Stimulated activated CD8-positive, alpha-beta memory T cell treated with anti-CD3 and anti-CD28 coated beads, Interleukin-2, amount 100 ng/mL, for 1 hour (primary cell): ENCODE results near the gene ATP6V1G3.
A peak's percentile ranks its signal among the peaks of the same experiment; 100 is the strongest.
"Not testable (repeated sequence)": the region's sequence is repeated elsewhere in the genome, so short reads cannot be mapped to it uniquely, and the experiment has no call there.

Source experiments
- DNase-seq, 2 donors: peaks; one replicate each; pipeline ENCODE4 v3.0.0-alpha.2; 2020; ENCODE audit warnings: low read depth in 2 of 2

Gene ATP6V1G3, protein sequence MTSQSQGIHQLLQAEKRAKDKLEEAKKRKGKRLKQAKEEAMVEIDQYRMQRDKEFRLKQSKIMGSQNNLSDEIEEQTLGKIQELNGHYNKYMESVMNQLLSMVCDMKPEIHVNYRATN

DNA sequence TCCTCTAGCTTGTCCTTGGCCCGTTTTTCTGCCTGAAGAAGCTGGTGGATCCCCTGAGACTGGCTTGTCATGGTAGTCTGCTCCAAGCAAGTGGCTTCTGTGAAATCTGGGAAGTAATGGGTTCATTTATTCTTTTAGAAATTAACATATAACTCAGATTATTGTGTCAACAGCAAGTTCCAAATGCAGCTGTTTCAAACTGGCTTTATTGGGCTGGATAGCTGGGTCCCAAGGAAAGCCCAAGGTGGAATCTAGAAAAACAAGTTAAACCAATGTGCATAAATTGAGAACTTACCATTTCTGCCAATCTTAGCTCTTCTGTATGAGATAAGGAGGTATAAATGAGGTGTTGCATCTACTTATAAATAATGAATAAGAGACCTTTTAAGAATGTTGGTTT lies at the start of gene ATP6V1G3:
TSS of gene ATP6V1G3 (minus strand) at position 101 of the 400 bp plus-strand sequence. CDS start at position 71, 30 bp downstream.
- DNase-seq: no peak

DNA sequence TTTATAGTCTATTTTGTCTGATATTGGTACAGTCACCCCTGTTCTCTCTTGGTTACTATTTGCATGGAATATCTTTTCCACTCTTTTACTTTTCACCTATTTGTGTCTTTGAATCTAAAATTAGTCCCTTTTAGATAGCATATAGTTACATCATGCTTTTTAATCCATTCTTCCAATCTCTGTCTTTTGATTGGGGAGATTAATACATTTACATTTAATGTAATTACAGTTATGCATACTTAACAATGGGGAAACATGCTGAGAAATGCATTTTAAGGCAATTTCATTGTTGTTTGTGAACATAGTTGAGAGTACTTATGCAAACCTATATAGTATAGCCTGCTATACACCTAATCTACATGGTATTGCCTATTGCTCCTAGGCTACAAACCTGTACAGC lies 48.4 kb upstream of the ATP6V1G3 start:
- no peak for DNase-seq

DNA sequence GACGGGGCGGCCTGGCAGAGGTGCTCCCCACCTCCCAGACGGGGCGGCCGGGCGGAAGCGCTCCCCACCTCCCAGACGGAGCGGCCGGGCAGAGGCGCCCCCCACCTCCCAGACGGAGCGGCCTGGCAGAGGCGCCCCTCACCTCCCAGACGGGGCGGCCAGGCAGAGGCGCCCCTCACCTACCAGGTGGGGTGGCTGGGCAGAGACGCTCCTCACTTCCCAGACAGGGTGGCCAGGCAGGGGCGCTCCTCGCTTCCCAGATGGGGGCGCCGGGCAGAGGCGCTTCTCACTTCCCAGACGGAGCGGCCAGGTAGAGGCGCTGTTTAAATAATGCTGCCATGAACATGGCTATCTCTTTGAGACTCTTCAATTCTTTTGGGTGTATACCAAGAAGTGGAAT lies 43.7 kb upstream of the ATP6V1G3 start:
- DNase-seq: no peak

DNA sequence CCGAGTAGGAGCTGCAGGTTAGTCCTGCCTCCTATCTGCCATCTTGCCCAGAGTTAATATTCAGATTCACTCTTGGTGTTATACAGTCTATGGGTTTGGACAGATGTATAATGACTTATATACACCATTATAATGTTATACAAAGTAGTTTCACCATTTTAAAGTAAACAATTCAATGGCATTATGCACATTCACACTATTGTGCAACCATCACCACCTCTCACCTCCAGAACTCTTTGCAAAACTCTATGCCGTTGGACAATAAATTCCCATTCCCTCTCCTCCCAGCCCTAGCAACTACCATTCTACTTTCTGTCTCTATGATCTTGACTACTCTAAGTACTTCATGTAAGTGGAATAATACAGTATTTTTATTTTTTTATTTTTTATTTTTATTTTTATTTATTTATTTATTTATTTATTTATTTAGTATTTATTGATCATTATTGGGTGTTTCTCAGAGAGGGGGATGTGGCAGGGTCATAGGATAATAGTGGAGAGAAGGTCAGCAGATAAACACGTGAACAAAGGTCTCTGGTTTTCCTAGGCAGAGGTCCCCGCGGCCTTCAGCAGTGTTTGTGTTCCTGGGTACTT lies 42.8 kb upstream of the ATP6V1G3 start:
- DNase-seq: not testable (repeated sequence)

DNA sequence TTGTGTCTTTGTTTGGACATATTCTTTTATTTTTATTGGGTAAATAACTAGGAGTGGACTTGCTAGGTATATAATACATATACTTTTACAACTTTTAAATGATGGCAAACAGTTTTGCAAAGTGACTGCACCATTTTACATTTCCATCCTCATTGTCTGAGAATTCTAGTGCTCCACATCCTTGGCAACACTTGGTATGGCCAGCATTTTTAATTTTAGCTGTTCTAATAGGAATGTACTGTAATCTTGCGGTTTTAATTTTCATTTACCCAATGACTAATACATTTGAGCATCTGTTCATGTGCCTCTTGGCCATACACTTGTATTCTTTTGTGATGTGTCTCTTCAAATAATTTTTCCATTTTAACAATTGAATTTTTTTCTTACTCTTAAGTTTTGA lies 37.0 kb upstream of the ATP6V1G3 start:
- DNase-seq: no peak

DNA sequence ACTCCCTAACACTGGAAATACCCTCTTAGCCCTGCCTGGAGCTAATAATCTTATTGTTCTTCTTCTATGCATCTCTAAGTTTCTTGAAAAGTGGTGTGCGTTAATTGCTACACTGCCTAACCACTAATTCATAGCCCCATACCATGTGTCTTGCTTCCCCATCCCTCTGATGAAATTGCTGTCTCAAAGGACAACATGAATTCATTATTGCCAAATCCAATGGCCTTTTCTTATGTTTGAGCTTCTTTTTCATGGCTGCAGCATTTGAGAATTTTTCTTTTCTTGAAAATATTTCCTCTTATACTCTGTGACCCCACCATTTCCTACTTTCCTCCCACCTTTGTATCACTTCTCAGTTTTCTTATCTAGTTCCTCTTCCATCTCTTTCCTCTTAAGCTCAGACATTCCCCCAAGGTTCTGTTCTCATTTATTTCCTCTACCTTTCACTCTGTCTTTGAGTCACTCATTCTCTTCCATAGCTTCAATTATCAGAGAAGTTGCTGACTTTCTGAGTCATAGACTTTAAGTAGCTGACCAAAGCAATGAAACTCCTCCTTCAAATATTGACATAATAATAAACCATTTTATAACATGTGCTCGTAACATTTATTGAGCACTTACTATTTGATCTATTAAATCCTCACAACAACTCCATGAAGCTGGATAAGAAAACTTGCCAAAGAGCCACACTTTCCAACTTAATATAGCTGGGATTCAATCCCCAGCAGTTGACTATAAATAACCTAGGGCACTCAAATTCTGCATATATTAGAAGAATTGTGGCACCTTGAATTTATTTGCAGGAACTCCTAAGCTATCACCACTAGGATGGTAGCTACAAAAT lies 35.5 kb upstream of the ATP6V1G3 start:
- DNase-seq: no peak

DNA sequence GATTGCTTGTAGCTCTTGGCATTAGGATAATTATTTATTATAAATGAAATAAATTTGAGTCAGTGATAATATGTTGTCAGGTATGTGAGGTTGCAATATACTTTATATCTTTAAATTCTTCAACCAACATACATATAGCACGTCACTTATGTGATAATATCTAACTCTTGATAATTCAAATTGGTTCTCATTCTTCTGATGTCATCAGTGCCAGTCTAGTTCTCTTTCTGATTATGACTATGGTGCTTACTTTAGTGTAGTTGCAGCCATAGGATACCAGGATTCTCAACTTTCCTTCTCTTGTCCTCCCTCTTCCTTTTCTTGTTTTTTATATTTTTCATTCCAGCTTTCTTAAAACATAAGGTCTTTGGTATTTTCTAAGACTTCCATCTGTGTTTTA lies 34.8 kb upstream of the ATP6V1G3 start:
- no peak for DNase-seq

DNA sequence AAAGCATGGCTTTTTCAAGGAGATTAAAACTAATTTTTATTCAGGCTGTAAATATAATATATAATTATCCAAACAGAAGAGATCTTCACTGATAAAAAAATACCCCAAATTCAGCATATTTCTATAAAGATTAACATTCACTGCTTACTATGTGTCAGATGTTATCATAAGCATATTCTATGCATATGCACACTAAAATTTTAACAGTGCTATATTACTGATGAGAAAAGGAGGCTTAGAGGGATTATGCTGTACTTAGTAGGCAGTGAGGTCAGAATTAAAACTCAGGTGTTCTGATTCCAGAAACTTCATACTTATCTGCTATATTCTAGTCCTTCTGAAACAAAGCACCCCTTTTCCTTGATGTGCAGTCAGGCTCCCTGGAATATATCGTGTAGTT lies 33.8 kb upstream of the ATP6V1G3 start:
- DNase-seq: no peak

DNA sequence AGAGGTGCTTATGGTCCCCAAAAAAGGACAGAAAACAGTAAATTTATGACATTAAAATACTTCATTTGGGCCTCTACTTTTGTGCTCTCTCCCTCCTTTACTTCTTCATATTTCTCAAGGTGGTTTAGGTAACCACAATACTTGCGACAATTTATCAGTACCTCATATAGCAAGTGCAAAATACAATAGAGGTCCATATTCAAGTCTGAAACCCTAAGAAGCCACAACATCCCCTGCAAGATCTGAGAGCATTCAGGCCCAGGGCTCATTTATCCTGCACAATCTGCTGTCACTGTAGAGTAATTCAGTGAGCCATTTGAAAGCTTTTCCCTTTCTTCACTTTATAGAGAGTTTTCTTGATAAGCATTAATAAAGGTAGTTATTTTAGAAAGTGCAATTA lies 24.2 kb upstream of the ATP6V1G3 start:
- no peak for DNase-seq

DNA sequence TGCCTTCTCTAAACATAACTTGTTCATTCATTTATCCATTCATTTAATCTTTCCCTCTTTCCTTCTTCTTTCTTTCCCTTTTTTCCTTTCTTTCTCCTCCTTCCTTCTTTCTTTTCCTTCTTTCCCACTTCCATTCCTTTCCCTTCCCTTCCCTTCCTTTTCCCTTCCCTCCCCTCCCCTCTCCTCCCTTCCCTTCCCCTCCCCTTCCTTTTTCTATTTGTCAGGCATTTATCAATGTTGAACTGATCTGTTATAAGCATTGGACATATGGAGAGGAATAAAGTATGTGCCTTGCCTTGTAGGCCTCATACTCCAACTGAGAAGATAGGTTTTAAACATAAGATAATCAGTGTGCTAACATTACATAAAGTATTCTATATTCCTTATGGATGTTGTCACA lies 23.7 kb upstream of the ATP6V1G3 start:
- no peak for DNase-seq

DNA sequence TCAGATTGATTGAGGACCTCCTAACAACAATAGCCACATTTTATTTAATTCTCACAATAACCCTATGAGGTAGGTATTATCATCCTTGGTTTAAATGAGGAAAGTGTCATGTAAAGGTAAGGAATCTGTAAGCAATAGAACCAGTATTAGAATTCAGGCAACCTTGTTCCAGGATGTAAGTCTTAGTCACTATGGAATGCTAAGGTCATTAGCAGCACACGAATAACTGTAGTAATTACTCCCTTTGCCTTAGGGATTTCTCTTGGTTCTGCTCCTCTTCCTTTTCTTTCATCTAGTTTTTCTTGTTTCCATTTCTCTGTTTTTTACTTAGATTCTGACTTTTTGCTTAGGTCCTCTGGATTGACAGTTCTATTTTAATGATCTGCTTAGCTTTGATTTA lies 23.1 kb upstream of the ATP6V1G3 start:
- no peak for DNase-seq

DNA sequence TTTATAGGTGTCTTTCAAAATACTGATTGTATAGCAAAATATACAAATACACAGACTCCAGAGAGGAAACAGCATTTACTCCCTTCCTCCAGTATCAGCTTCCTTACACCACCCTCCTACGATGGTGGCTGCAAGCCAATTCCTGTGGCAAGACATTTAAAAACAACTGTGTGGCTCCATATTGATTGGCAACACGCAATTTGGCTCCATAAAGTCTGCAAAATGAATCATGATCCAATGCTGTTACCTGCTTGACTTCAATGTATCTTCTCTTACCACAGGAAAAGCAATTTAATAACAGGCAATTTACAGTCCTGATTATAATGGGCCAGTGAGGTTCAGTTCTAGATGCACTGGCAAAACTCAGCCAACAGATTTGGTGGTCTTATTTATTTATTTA lies 19.7 kb upstream of the ATP6V1G3 start:
- DNase-seq: no peak

DNA sequence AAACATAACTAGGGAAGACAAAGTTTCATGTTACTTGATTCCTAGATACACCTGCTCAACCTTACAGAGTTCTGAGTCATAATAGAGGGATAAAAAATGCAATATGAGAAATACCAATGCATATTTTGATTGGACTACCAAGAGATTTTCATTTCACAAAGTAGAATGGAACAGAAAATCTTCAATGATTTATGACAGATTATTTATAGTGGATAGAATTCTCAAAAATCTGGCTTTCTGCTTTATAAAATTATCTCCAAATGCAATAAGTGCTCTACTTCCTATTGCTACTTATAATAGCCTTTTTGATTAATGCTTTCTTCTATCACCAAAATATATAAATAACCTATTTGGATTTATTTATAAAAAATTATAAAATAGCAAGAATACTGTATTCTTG lies 18.9 kb upstream of the ATP6V1G3 start:
- DNase-seq: no peak

DNA sequence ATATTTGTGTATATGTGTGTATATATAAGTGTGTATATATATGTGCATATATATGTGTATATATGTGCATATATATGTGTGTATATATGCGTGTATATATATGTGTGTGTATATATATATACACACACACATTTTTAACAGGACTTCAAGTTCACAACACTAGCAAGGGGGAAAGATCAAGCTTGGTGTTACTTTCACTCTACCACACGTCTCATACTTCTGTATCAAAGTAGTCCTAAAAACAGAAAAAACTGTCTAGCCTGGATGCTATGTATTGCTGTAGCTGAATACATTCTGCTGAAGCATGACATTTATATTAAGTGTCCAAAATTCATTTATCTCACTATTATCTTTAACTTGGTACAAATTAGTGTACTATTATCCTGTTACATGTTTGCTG lies 17.9 kb upstream of the ATP6V1G3 start:
- no peak for DNase-seq

DNA sequence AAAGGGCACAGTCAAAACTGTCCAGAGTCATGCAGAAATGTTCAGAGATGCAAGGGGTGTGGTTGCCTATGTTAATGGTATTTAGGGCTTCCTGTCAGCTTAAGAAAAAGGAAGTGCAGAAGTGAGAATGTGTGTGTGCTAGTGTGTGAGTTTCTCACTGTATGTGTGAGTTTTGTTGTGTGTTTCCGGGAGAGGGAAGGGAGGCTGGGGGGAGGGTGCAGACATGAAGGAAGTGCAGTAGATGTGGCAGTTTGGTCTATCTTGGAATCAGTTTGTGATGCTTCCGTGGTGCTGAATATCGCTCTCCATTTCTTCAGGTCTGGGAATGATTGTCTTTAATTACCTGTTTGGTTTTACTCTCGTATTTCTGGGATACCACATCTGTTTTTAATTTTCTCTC lies 16.5 kb upstream of the ATP6V1G3 start:
- peak; percentile 10 to 21 for DNase-seq

DNA sequence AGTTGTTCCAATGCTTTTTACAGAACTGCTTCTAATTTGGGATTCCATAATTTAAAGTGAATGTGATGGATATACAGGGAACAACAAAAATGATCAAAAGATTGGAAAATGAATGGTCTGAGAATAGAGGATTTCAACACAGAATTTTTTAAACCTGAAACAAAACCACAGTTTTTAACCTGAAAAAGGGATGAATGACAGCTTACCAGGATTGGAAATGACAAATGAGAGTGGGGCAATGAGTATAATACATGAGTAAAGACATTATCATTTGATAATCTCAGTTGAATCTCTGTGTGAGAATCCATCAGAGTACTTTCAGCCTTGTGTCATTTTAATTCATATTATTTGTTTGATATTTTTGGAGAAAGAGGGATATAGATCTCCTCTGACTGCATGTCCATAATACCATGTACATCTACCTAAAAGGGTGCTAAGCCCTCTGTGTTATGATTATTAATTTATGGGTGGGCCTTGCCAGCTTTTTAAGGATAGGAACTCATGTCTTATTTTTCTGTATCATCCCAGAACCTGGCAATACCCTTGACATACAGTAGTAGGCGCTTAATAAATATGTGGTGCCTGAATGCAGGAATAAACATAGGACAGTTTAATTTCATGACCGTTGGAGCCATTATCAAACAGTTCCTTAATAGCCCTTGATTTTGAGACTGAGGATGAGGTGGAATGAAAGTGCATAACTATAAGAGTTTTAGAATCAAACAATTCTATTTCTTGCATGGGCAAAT lies 12.4 kb upstream of the ATP6V1G3 start:
- no peak for DNase-seq

DNA sequence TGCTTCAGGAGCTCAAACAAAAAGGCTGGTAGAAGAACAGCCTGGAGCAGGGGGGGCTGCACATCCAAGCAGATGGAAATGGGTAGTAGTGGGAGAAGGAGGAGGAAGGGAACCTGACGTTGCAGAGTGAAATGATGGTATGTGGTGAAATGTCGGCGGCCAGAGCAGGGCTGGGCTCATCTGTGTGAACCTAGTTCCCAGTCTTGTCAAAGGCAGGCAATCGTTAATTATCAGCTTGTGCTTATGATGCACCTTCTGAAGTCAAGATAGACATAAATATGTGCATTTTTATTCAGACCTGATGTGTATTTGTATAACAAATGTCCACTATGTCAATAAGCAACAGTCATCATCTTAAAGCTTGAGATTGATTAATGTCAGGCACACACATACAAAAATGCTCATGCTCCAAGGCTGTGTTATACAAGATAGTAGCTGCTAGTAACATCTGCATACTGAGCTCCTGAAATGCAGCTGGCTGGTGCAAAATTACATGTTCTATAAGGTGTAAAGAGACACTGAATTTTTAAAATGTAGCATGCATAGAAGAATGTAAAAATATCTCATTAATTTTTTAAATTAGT lies 10.6 kb upstream of the ATP6V1G3 start:
- no peak for DNase-seq

DNA sequence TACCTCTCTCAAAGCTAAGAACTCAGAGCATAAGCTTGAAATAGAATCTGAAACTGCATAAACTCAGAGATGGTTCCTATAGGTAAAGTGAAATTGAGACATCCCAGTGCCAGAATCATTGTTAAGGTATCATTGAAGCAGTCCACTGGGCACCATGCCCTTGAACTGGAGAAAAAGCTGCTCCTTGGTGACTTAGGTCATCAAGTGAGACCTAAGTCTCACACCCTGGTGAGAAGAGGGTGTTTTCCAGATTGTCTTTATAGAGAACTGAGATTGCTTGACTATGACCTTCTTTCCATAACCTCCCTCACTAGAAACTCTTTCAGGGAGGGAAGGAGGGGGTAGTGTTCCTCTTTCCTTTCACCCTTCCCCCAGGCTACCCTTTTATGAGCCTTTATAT lies 9.4 kb upstream of the ATP6V1G3 start:
- DNase-seq: no peak

DNA sequence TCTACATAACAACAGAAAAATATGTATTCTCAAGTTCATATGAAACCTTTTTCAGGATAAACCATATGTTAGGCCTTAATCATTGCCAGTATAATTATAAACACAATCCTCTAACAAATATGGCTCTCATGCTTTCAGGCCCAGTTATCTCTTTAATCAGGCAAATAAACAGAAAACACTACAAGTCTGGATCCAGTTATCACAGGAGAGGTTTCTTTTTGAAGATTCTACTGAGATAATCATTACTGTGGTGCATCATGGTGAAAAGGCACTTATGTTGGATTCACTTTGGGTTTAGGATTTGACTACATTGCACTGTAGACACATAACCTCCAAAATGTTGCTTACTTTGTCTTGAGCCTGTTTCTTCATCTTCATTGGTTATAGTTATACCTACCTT lies 8.4 kb upstream of the ATP6V1G3 start:
- DNase-seq: no peak

DNA sequence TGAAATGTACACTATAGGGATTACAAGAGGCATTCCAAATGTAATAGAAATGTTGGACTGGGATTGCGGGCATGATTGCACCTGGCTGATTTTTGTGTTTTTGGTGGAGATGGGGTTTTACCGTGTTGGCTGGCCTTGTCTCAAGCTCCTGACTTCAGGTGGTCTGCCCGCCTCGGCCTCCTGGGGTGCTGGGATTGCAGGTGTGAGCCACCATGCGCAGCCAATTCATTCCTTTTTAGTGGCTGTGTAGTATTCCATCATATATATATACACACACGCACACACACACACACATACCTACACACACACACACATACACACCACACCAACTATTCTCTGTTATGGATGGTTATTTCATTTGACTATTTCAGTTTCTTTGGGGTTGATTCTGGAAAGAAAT lies 4.7 kb upstream of the ATP6V1G3 start:
- DNase-seq: no peak

DNA sequence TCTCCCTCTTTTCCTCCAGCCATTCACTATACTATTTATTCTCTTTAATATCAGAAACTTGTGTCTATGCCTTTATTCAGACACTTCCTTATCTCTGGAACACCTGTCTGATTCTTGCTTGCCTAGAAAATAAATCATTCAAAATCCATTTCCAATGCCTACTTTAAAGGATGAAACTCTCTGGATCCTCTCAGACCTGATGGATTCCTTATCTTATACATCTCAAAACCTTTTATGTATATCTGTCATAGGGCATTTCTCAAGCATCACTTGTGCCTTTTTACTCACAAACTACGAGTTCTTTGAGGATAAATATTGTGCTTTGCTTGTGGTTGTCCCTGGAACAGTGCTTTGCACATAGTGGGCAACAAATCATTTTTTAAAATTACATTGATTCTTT lies 3.8 kb upstream of the ATP6V1G3 start:
- no peak for DNase-seq

DNA sequence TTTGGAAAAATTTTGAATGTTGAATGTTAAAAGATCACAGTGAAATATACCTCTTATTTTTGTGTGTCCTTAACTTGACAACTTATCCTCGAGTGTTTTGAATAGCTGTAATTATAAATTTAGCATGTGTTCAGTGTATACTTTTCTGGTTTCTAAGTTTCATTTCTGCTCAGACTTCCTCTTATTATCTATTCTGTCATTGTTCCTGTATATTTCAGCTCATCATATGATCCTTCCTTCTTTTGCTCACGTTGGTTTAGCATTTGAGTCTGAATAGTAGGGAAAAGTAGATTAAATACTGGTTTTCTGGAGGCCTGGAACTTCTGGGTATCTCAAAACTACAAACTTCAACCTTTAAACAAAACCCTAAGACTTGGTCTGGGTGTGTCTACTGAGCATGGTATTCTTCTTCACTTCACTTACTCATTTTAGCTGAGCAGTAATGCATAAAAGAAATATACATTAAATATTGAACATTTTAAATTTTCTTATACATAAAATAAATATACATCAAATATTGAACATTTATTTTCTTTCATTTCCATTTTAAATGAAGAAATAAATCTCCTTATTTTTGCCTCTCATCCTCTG lies 3.3 kb upstream of the ATP6V1G3 start:
- DNase-seq: no peak
